ENCODE results near the gene EPB41L4B. TPM values are rescaled to one million over a fixed set of nuclear protein-coding genes. Genes with fewer than 3 reads are reported as not detected.

The EPB41L4B gene
- total RNA-seq, 1 donor from 2014 or later = 51.4 TPM

- DNase-seq (ENCODE audit: low spot score) = no peak
- no peak for ATAC-seq
Measured at GRCh38 chr9:109321727-109322126, 868 bp upstream of the EPB41L4B start.

- DNase-seq (ENCODE audit: low spot score) (peak; percentile 59), ATAC-seq (peak; percentile 47)
Measured at GRCh38 chr9:109320331-109320741, 523 bp downstream of the EPB41L4B start.

GRCh38 chr9:109319626-109320241 is 1.1 kb downstream of the EPB41L4B start:
- DNase-seq (ENCODE audit: low spot score) (peak; percentile 59), ATAC-seq (peak; percentile 5)

GRCh38 chr9:109319017-109319625 is 1.7 kb downstream of the EPB41L4B start:
- peak; percentile 75 for DNase-seq (ENCODE audit: low spot score)
- peak; percentile 63 for ATAC-seq

- DNase-seq (ENCODE audit: low spot score) = no peak
- ATAC-seq = no peak
Measured at GRCh38 chr9:109317979-109318741, 2.7 kb downstream of the EPB41L4B start.

- DNase-seq (ENCODE audit: low spot score) = no peak
- ATAC-seq = no peak
Measured at GRCh38 chr9:109317311-109317978, 3.4 kb downstream of the EPB41L4B start.

- DNase-seq (ENCODE audit: low spot score) = peak; percentile 93
Measured at GRCh38 chr9:109316207-109316640, 4.6 kb downstream of the EPB41L4B start.

GRCh38 chr9:109315480-109316206 is 5.2 kb downstream of the EPB41L4B start:
- DNase-seq (ENCODE audit: low spot score) (no peak), ATAC-seq (no peak)

More at GRCh38 chr9:109316207-109316640, 4.6 kb downstream of the EPB41L4B start:
- peak; percentile 58 for ATAC-seq

- DNase-seq (ENCODE audit: low spot score) (peak; percentile 60), ATAC-seq (peak; percentile 43)
Measured at GRCh38 chr9:109314011-109314531, 6.8 kb downstream of the EPB41L4B start.

- peak; percentile 69 for ATAC-seq
- DNase-seq (ENCODE audit: low spot score) = peak; percentile 69
Measured at GRCh38 chr9:109313351-109313750, 7.5 kb downstream of the EPB41L4B start.

GRCh38 chr9:109312783-109313182 is 8.1 kb downstream of the EPB41L4B start:
- DNase-seq (ENCODE audit: low spot score) (no peak), ATAC-seq (no peak)

- no peak for ATAC-seq
- no peak for DNase-seq (ENCODE audit: low spot score)
Measured at GRCh38 chr9:109311731-109312130, 9.1 kb downstream of the EPB41L4B start.

- no peak for ATAC-seq
- no peak for DNase-seq (ENCODE audit: low spot score)
Measured at GRCh38 chr9:109311286-109311685, 9.6 kb downstream of the EPB41L4B start.

GRCh38 chr9:109310486-109310901 is 10.4 kb downstream of the EPB41L4B start:
- ATAC-seq (no peak), DNase-seq (ENCODE audit: low spot score) (no peak)

- no peak for DNase-seq (ENCODE audit: low spot score)
Measured at GRCh38 chr9:109309282-109309681, 11.6 kb downstream of the EPB41L4B start.

GRCh38 chr9:109307380-109308240 is 13.2 kb downstream of the EPB41L4B start:
- DNase-seq (ENCODE audit: low spot score) (peak; percentile 79), ATAC-seq (peak; percentile 87)

More at GRCh38 chr9:109309282-109309681, 11.6 kb downstream of the EPB41L4B start:
- ATAC-seq = no peak

GRCh38 chr9:109305801-109306200 is 15.1 kb downstream of the EPB41L4B start:
- DNase-seq (ENCODE audit: low spot score) (no peak), ATAC-seq (no peak)

GRCh38 chr9:109304347-109304746 is 16.5 kb downstream of the EPB41L4B start:
- DNase-seq (ENCODE audit: low spot score) (no peak), ATAC-seq (peak; percentile 72)

GRCh38 chr9:109303900-109304299 is 17.0 kb downstream of the EPB41L4B start:
- DNase-seq (ENCODE audit: low spot score) = no peak
- ATAC-seq = no peak

Data from left lobe of liver (tissue), 2 donors.